IMR-90 (cell line): ENCODE data around the gene TXNL4B. TPM values are rescaled to one million over a fixed set of nuclear protein-coding genes. Genes with fewer than 3 reads are reported as not detected.

Experiments used
- ATAC-seq: fragments of 200-7000 bp; cut with Tn5 transposase; 2 replicates; pipeline ENCODE4 v1.9.1; 2020; ENCODE audit warnings: low read depth, mild to moderate bottlenecking, moderate library complexity
- BruUV-seq: library from RNA; stranded (reverse); fragments of 400-500 nt; replicated peaks from 2 replicates; lab custom pipeline; 2021; lab: Mats Ljungman, UMichigan
- CTCF ChIA-PET: fragments of 300-600 bp; formaldehyde crosslinking; extraction: SDS; loops from one replicate; lab custom pipeline; 2021; ENCODE audit warnings: antibody characterized with exemption; lab: Yijun Ruan, JAX
- POLR2A ChIA-PET: fragments of 300-600 bp; sonication (Branson Sonifier 250); formaldehyde crosslinking; loops from one replicate; lab custom pipeline; 2022; ENCODE audit warnings: antibody characterized with exemption; ENCODE audit not compliant: unreplicated experiment; lab: Charles Lee
- DNase-seq: peaks from one replicate; pipeline ENCODE4 v3.0.0; 2013
- H2AFZ ChIP-seq: replicated peaks from 2 replicates; pipeline ENCODE3; 2013; ENCODE audit warnings: low read length, mild to moderate bottlenecking; ENCODE audit not compliant: poor library complexity
- H2AK5ac ChIP-seq: 2 replicates; pipeline ENCODE4 v1.6.1; 2013; ENCODE audit warnings: low read depth, low read length, inconsistent platforms
- H2AK9ac ChIP-seq: replicated peaks from 2 replicates; pipeline ENCODE3; 2013; ENCODE audit warnings: mild to moderate bottlenecking, low read depth, low read length, moderate library complexity; ENCODE audit not compliant: poor library complexity
- H2BK120ac ChIP-seq: 2 replicates; pipeline ENCODE4 v1.6.1; 2013; ENCODE audit warnings: low read depth, low read length, inconsistent platforms
- H2BK15ac ChIP-seq: 3 replicates; pipeline ENCODE4 v1.6.1; 2013; ENCODE audit warnings: low read depth, low read length, inconsistent platforms
- H2BK20ac ChIP-seq: 2 replicates; pipeline ENCODE4 v1.6.1; 2013; ENCODE audit warnings: low read depth, mild to moderate bottlenecking, inconsistent platforms, low read length, moderate library complexity
- H2BK5ac ChIP-seq: 2 replicates; pipeline ENCODE4 v1.6.1; 2013; ENCODE audit warnings: mild to moderate bottlenecking, low read depth, low read length, inconsistent platforms; ENCODE audit not compliant: poor library complexity, severe bottlenecking
- H3K14ac ChIP-seq: replicated peaks from 2 replicates; pipeline ENCODE4 v1.6.1; 2013; ENCODE audit warnings: low read depth, low read length, inconsistent platforms
- H3K18ac ChIP-seq: 2 replicates; pipeline ENCODE4 v1.6.1; 2013; ENCODE audit warnings: low read depth, low read length, control low read depth
- H3K23ac ChIP-seq: 2 replicates; pipeline ENCODE4 v1.6.1; 2013; ENCODE audit warnings: low read depth, low read length, inconsistent platforms
- H3K27ac ChIP-seq: 2 replicates; pipeline ENCODE4 v1.5.1; 2013; ENCODE audit warnings: mild to moderate bottlenecking, control low read depth, low read length; ENCODE audit not compliant: insufficient read depth
- H3K27me3 ChIP-seq: 2 replicates; pipeline ENCODE4 v1.6.1; 2013; ENCODE audit warnings: low read length; ENCODE audit not compliant: control insufficient read depth, insufficient read depth
- H3K36me3 ChIP-seq: 2 replicates; pipeline ENCODE4 v1.6.1; 2013; ENCODE audit warnings: low read length, mixed read lengths; ENCODE audit not compliant: control insufficient read depth, insufficient read depth
- H3K4ac ChIP-seq: 2 replicates; pipeline ENCODE4 v1.6.1; 2013; ENCODE audit warnings: low read depth, low read length, inconsistent platforms
- H3K4me1 ChIP-seq: 2 replicates; pipeline ENCODE4 v1.6.1; 2013; ENCODE audit warnings: low read length, mixed read lengths; ENCODE audit not compliant: control insufficient read depth, insufficient read depth
- H3K4me2 ChIP-seq: 2 replicates; pipeline ENCODE4 v1.6.1; 2013; ENCODE audit warnings: low read depth, mild to moderate bottlenecking, control low read depth, low read length, moderate library complexity
- H3K4me3 ChIP-seq: 2 replicates; pipeline ENCODE4 v1.5.1; 2013; ENCODE audit warnings: low read depth, mild to moderate bottlenecking, control low read depth, low read length, moderate library complexity; ENCODE audit not compliant: insufficient read depth
- H3K56ac ChIP-seq: 2 replicates; pipeline ENCODE4 v1.6.1; 2013; ENCODE audit warnings: low read length, inconsistent platforms; ENCODE audit not compliant: insufficient read depth; ENCODE audit errors: extremely low read depth
- H3K79me1 ChIP-seq, 2 experiments: 2 replicates each; pipeline ENCODE4 v1.6.1; 2013; ENCODE audit warnings: low read length in 2 of 2, inconsistent platforms in 1 of 2, low read depth in 1 of 2
- H3K9ac ChIP-seq: 2 replicates; pipeline ENCODE4 v1.6.1; 2013; ENCODE audit warnings: low read depth, low read length, control low read depth
- H3K9me1 ChIP-seq: 2 replicates; pipeline ENCODE4 v1.6.1; 2013; ENCODE audit warnings: low read length, inconsistent platforms; ENCODE audit not compliant: insufficient read depth
- H3K9me3 ChIP-seq: 2 replicates; pipeline ENCODE4 v1.6.1; 2013; ENCODE audit warnings: low read length; ENCODE audit not compliant: control insufficient read depth, insufficient read depth
- H4K20me1 ChIP-seq: 2 replicates; pipeline ENCODE4 v1.6.1; 2013; ENCODE audit warnings: low read length, inconsistent platforms; ENCODE audit not compliant: insufficient read depth
- H4K5ac ChIP-seq: 2 replicates; pipeline ENCODE4 v1.6.1; 2013; ENCODE audit warnings: mild to moderate bottlenecking, low read depth, low read length, control low read depth
- H4K8ac ChIP-seq, 2 experiments: 2 replicates each; pipeline ENCODE4 v1.6.1; 2013; ENCODE audit warnings: low read depth in 2 of 2, low read length in 2 of 2, control low read depth in 1 of 2, inconsistent platforms in 1 of 2
- H4K91ac ChIP-seq: 2 replicates; pipeline ENCODE4 v1.6.1; 2013; ENCODE audit warnings: low read depth, low read length, inconsistent platforms; ENCODE audit not compliant: insufficient read depth
- CHD1 ChIP-seq: IDR thresholded peaks from 2 replicates; pipeline ENCODE4 v1.6.1; 2012; ENCODE audit warnings: low read depth, low read length, improper control_type of control experiment
- FOS ChIP-seq: fragments of 150-350 bp; IDR thresholded peaks from 2 replicates; pipeline ENCODE4 v1.6.1; 2016; ENCODE audit warnings: low read depth, low read length
- MAFK ChIP-seq: IDR thresholded peaks from 2 replicates; pipeline ENCODE4 v1.6.1; 2012; ENCODE audit warnings: low read depth, low read length, improper control_type of control experiment
- RAD21 ChIP-seq: IDR thresholded peaks from 2 replicates; pipeline ENCODE4 v1.6.1; 2012; ENCODE audit warnings: low read length, improper control_type of control experiment
- WGBS, 2 experiments: methylation state at CpG; one replicate each; pipeline versions ENCODE4 v1.1.5 to v1.1.7; 2013; ENCODE audit warnings: missing lambda C conversion rate in 2 of 2; ENCODE audit not compliant: insufficient read length in 1 of 2; ENCODE audit errors: extremely low coverage in 2 of 2; 5-methylcytosine and 5-hydroxymethylcytosine counted together
- dilution Hi-C: fragments of 300-500 bp; cut with HindIII; formaldehyde crosslinking; loops from one replicate; pipeline ENCODE4 v1.14.3; 2018; ENCODE audit warnings: low sequenced_read_pairs; ENCODE audit not compliant: unreplicated experiment
- in situ Hi-C: fragments of 300-500 bp; cut with MboI; formaldehyde crosslinking; loops from 3 replicates; pipeline ENCODE4 v1.14.3; 2019; ENCODE audit warnings: low sequenced_read_pairs, inconsistent platforms, mixed read lengths
- intact Hi-C: fragments of 100-400 bp; cut with micrococcal nuclease; formaldehyde crosslinking; loops from 2 replicates; pipeline ENCODE4 v1.10.0; 2022
- polyA plus RNA-seq, 3 experiments: library from polyadenylated mRNA; depleted of rRNA; stranded (reverse); fragments of >200 nt; gene quantifications; 2 replicates each; pipeline ENCODE4 v1.2.3, GENCODE V29; 2012; ENCODE audit warnings: low replicate concordance in 1 of 3
- total RNA-seq: library from RNA; depleted of rRNA; stranded (reverse); fragments of >200 nt; gene quantifications from 2 replicates; pipeline ENCODE4 v1.2.3, GENCODE V29; 2012

The TXNL4B gene
- total and polyA plus RNA-seq, 2 of the 4 experiments (the other 2 are of a cell fraction), result 5.4 to 8.6 TPM

- Histone ChIP-seq H3K36me3 (peaks cover 44% of the 10 kb centered on the region), H3K9me3 (no peaks in the 10 kb centered on the region), H3K4me3 (no peak overlapping the region), H4K5ac (no peak overlapping the region), H4K8ac (no peak overlapping the region), H2BK15ac (no peak overlapping the region), H3K23ac (no peak overlapping the region), H3K4me1 (no peaks in the 10 kb centered on the region), H3K18ac (no peak overlapping the region), H2BK120ac (no peak overlapping the region), H3K27ac (no peak overlapping the region), H3K9ac (no peak overlapping the region), H3K4ac (no peak overlapping the region), H4K20me1 (no peaks in the 10 kb centered on the region), H2AK5ac (no peak overlapping the region), H3K14ac (no peak overlapping the region), H3K79me1 (no peaks in the 10 kb centered on the region), H3K56ac (no peak overlapping the region), H3K4me2 (no peak overlapping the region), H2BK20ac (no peak overlapping the region), H3K27me3 (no peaks in the 10 kb centered on the region), H2AFZ (no peak overlapping the region), H2BK5ac (no peak overlapping the region), H3K9me1 (no peaks in the 10 kb centered on the region; the same call in 1 of the 2 replicates), H2AK9ac (peak overlapping the region; percentile 16), H4K91ac (no peak overlapping the region)
- POLR2A ChIA-PET, result no interaction called here
- ATAC-seq, result no peak
- TF ChIP-seq FOS (no peak), MAFK (no peak), CHD1 (no peak), RAD21 (no peak)
- dilution Hi-C loops, result no loop called here
- intact Hi-C loops, result no loop called here
- DNase-seq, result no peak
- 80% methylated on average over 1 of the region's 7 CpGs; no CpG with 5 or more reads in 1 of the 2 experiments for WGBS, 2 experiments
- CTCF ChIA-PET, result no interaction called here
- in situ Hi-C loops, result no loop called here
- no TSS peak for BruUV-seq
Measured at GRCh38 chr16:72112906-72113615, 19.6 kb upstream of the TXNL4B start.
